GM21529 (cell line): Measurements from ENCODE around the gene PSMB11.
A peak's percentile ranks its signal among the peaks of the same experiment; 100 is the strongest.
"Not testable (repeated sequence)": the region's sequence is repeated elsewhere in the genome, so short reads cannot be mapped to it uniquely, and the experiment has no call there.

Experiments
- ATAC-seq: cut with Tn5 transposase; IDR thresholded peaks from one replicate; pipeline ENCODE4 v1.9.1; 2021; ENCODE audit not compliant: unreplicated experiment

The PSMB11 gene, protein sequence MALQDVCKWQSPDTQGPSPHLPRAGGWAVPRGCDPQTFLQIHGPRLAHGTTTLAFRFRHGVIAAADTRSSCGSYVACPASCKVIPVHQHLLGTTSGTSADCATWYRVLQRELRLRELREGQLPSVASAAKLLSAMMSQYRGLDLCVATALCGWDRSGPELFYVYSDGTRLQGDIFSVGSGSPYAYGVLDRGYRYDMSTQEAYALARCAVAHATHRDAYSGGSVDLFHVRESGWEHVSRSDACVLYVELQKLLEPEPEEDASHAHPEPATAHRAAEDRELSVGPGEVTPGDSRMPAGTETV

DNA sequence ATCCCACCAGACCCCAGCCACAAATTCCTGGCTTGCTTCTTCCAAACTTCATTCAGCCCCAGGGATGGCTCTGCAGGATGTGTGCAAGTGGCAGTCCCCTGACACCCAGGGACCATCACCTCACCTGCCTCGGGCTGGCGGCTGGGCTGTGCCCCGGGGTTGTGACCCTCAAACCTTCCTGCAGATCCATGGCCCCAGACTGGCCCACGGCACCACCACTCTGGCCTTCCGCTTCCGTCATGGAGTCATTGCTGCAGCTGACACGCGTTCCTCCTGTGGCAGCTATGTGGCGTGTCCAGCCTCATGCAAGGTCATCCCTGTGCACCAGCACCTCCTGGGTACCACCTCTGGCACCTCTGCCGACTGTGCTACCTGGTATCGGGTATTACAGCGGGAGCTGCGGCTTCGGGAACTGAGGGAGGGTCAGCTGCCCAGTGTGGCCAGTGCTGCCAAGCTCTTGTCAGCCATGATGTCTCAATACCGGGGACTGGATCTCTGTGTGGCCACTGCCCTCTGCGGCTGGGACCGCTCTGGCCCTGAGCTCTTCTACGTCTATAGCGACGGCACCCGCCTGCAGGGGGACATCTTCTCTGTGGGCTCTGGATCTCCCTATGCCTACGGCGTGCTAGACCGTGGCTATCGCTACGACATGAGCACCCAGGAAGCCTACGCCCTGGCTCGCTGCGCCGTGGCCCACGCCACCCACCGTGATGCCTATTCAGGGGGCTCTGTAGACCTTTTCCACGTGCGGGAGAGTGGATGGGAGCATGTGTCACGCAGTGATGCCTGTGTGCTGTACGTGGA lies at the start of gene PSMB11:
Gene PSMB11, plus strand, starts transcription at position 51 of the 804 bp plus-strand sequence. Its CDS starts 14 bp downstream, at position 65.
- no peak for ATAC-seq

- no peak for ATAC-seq
Measured at GRCh38 chr14:22993517-22993916, 48.5 kb upstream of the PSMB11 start.

- ATAC-seq = no peak
Measured at GRCh38 chr14:22994762-22995275, 47.2 kb upstream of the PSMB11 start.

DNA sequence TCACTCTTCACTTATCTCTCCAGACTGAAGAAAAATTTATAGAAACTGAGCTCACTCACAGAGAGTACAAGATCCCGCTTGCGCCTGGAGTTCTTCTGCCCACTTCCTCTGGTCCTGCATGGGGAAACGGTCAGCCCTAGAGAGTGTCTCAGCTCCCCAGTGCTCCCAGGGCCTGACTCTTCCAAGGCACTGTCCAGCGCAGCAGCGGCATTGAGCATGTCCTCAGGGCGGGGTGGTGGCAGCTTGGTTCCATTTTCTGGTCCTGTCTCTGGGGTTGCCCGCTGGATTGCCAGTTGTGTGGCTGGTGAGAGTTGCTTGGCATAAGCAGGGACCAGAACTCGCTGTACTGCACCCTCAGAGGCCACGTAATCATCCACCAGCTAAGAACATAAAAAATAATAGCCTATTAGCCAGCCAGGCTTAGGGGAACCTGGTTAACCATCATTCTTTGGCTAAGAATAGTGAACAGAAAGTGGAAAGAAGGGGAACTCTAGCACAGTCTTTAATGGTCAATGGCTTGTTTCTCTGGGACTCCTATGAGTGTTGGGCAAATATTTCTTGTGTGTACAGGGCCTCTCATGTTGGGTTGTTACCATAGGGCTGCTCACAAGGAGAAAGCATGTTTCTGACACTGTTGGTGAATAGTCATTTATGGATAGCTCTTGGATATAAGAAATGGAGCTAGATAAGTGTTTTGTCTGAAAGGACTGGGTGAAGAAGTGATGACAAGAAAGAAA lies 46.0 kb upstream of the PSMB11 start:
- ATAC-seq = no peak

DNA sequence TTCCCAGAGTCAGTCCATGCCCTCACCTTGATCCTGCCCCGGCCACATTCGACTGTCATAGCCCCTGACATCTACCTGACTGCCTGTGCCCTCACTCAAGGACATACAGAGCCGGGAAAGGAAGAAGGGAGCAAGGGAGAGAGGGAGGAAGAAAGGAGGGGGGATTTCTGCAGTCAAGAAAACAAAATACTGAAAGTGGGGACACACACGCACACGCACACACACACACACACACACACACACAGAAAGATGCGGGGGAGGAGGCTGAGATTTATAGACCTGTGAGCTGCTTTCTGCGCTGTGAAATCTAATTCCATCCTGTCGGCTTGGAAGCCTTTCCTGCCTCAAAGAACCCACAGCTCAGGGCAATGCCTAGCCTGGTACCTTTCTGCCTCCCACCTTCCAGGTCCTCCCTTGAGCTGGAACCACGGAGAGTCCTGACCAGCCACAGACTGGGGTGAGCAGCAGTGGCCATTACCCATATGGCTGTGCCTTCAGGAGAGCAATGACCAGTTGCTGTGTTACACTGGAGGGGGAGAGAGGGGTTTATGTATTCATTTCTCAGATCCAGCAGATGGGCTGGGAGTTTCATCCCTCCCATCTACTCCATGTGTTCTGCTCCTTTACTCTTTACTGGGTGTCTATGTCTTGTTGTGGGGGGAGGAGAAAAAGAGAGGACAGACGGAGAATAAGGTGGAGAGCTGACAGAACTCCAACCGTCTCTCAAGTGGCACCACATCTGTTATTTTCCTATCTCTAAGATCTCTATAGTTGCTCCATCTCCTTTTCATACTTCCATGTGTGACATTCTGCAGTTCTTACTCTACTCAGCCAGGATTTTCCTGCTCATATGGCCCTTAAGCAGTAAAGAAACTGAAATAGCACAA lies 45.0 kb upstream of the PSMB11 start:
- ATAC-seq = no peak

- ATAC-seq = no peak
Measured at GRCh38 chr14:22997676-22998323, 44.2 kb upstream of the PSMB11 start.

DNA sequence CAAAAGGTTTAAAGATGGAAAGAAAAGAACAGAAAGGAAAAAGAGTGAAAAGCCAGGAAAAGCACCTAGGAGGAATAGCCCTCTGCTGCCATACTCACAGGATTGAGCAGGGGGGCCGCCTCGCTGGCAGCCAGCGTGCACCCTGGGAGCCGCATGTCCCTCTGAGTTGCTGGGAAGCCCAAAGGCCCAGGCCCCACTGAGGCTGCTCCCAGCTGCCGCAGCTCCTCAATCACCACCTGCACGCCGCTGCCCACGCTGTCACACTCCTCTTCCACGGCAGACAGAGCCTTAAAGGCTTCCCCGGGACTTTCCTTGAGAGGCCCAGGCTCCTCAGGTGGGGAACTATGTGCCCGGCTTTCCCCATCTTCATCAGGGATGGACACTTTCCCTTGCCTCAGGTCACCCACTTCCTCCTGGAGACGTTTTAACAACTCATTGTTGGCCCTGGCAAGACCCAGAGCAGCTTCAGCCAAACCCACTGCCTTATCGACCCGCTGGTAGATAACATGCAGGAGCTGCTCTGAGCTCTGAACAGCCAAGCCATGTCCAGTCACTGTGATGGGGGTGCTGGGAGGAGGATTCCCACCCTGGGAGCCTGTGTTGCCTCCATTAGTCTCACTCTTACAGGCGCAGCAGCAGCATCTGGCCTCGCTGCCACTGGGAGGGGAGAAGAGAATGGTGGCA lies 43.5 kb upstream of the PSMB11 start:
- no peak for ATAC-seq

GRCh38 chr14:23000860-23001259 lies 41.2 kb upstream of the PSMB11 start:
- no peak for ATAC-seq

GRCh38 chr14:23002592-23002991 lies 39.4 kb upstream of the PSMB11 start:
- ATAC-seq = no peak

GRCh38 chr14:23004274-23004673 lies 37.7 kb upstream of the PSMB11 start:
- not testable (repeated sequence) for ATAC-seq

GRCh38 chr14:23005451-23006187 lies 36.4 kb upstream of the PSMB11 start:
- no peak for ATAC-seq

- ATAC-seq = no peak
Measured at GRCh38 chr14:23006188-23006534, 35.9 kb upstream of the PSMB11 start.

DNA sequence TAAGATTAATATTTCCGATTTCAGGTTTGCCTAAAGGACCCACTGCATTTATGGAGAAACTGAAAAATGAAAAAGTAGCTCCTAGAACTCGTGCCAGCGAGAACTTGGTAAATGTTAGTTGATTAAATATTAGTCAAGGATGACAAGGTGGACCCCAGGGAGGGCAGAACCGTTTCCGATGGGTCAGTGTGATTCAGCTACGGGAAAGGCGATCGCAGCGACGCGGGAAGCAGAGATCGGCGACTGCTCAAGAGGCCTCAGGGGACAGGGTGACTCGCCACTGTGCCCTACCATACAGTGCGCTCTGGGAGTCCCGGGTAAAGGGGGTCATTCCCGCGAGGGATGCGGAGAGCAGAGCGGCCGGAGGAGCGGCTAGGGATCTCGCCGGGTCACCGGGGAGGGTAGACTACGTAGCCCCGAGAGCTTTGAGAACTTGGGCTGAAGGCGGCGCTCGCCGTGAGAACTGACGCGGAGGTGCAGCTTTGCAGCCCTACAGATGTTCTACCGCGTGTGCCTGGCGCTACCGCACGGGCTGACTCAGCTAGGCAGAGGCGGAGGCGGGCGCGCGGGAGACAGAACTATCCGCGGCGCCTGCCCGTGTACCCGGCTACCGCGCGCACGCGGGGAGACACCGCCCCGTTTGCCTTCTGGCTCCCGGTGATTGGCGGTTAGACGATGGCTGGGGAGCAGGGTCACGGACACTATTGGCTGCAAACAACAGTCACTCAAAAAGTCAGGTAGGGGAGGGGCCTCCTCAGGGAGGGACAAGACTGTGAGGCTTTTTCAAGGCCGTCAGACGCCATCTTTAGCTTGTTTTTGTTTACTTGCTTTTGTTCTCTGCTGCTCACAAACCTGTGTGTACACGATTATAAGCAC lies 35.2 kb upstream of the PSMB11 start:
- peak; percentile 96 for ATAC-seq

- no peak for ATAC-seq
Measured at GRCh38 chr14:23008831-23009230, 33.2 kb upstream of the PSMB11 start.

GRCh38 chr14:23009483-23009938 lies 32.5 kb upstream of the PSMB11 start:
- no peak for ATAC-seq

DNA sequence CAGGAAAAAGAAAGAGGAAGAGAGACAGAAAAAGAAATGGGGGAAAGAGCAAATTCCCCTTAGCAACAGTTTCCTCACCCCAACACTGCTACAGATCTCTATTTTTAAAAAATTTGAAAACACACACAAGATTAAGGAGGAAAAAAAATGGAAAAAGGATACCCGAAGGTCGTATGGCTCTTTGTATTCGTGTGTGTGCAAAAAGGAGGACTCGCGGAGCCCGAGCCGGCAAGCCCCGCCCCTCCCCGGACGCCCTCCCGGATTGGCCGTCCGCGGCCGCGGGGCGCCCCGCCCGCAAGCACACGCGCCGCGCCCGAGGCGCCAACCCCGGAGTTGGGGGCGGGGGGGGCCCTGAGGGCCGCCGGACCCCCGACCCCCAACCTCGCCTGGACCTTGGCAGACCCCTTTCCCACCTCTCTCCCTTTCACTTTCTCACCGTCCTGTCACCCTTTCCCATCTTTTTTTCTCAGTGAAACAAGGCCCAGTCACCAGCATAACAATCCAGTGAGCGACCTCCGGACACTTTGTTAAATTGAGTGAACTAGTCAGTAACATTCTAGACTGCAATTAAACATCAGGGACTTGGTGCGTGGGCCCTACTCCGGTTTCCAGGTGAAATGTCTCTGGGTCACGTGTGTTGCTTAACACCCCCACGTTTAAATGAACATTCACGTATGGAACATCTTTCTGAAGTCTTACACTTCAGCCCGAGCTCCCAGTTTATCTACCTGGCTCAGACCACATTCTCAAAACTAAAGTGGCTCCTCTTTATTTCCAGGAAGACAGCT lies 31.9 kb upstream of the PSMB11 start, which contains the start of gene C14orf93:
Gene C14orf93, minus strand, starts transcription at position 205 of the 788 bp plus-strand sequence. CDS start 11,120 bp downstream, outside the sequence.
- ATAC-seq = peak; percentile 24
